ENCODE data around the gene PLCH2.

Gene PLCH2

GRCh38 chr1:2513939-2514652 lies 38.0 kb downstream of the PLCH2 start:
- no peak for DNase-seq (ENCODE audit: low spot score)

- DNase-seq (ENCODE audit: low spot score) = no peak
These were observed 39.0 kb downstream of the PLCH2 start for GRCh38 chr1:2514863-2515762.

- DNase-seq (ENCODE audit: low spot score) = no peak
These were observed 39.6 kb downstream of the PLCH2 start for GRCh38 chr1:2515763-2516080.

- no peak for DNase-seq (ENCODE audit: low spot score)
These were observed 40.0 kb downstream of the PLCH2 start for GRCh38 chr1:2516124-2516523.

GRCh38 chr1:2516946-2517345 lies 40.9 kb downstream of the PLCH2 start:
- DNase-seq (ENCODE audit: low spot score) = no peak

- DNase-seq (ENCODE audit: low spot score) = no peak
These were observed 41.9 kb downstream of the PLCH2 start for GRCh38 chr1:2517966-2518365.

- no peak for DNase-seq (ENCODE audit: low spot score)
These were observed 42.4 kb downstream of the PLCH2 start for GRCh38 chr1:2518528-2518927.

- no peak for DNase-seq (ENCODE audit: low spot score)
These were observed 43.1 kb downstream of the PLCH2 start for GRCh38 chr1:2519029-2519685.

- DNase-seq (ENCODE audit: low spot score) = no peak
These were observed 43.6 kb downstream of the PLCH2 start for GRCh38 chr1:2519729-2520128.

GRCh38 chr1:2520206-2520605 lies 44.1 kb downstream of the PLCH2 start:
- no peak for DNase-seq (ENCODE audit: low spot score)

GRCh38 chr1:2520806-2521205 lies 44.7 kb downstream of the PLCH2 start:
- DNase-seq (ENCODE audit: low spot score) = no peak

- DNase-seq (ENCODE audit: low spot score) = no peak
These were observed 46.1 kb downstream of the PLCH2 start for GRCh38 chr1:2522230-2522629.

- DNase-seq (ENCODE audit: low spot score) = no peak
These were observed 47.3 kb downstream of the PLCH2 start for GRCh38 chr1:2523191-2523890.

GRCh38 chr1:2523891-2524609 lies 48.0 kb downstream of the PLCH2 start:
- DNase-seq (ENCODE audit: low spot score) = no peak

- no peak for DNase-seq (ENCODE audit: low spot score)
These were observed 49.5 kb downstream of the PLCH2 start for GRCh38 chr1:2525572-2525919.

- peak; percentile 94 for DNase-seq (ENCODE audit: low spot score)
These were observed 50.1 kb downstream of the PLCH2 start, which contains the start of gene PANK4 for GRCh38 chr1:2525920-2526823. PANK4 (minus strand) TSS chr1:2526596; CDS start chr1:2526587, 9 bp downstream.

GRCh38 chr1:2526824-2527555 lies 50.9 kb downstream of the PLCH2 start:
- peak; percentile 61 for DNase-seq (ENCODE audit: low spot score)

GRCh38 chr1:2527556-2527860 lies 51.4 kb downstream of the PLCH2 start:
- no peak for DNase-seq (ENCODE audit: low spot score)

GRCh38 chr1:2528016-2528415 lies 51.9 kb downstream of the PLCH2 start:
- no peak for DNase-seq (ENCODE audit: low spot score)

GRCh38 chr1:2528611-2528965 lies 52.5 kb downstream of the PLCH2 start:
- no peak for DNase-seq (ENCODE audit: low spot score)
